NCI-H69 (cell line): ENCODE results near the gene SGMS1.
"Not testable (repeated sequence)": the region's sequence is repeated elsewhere in the genome, so short reads cannot be mapped to it uniquely, and the experiment has no call there.

Experiments used
- DNase-seq: peaks from one replicate; lab custom pipeline; 2025; lab: John Stamatoyannopoulos, UW

SGMS1 gene

GRCh38 chr10:50582046-50582445, 41.7 kb downstream of the SGMS1 start:
- DNase-seq = no peak

DNA sequence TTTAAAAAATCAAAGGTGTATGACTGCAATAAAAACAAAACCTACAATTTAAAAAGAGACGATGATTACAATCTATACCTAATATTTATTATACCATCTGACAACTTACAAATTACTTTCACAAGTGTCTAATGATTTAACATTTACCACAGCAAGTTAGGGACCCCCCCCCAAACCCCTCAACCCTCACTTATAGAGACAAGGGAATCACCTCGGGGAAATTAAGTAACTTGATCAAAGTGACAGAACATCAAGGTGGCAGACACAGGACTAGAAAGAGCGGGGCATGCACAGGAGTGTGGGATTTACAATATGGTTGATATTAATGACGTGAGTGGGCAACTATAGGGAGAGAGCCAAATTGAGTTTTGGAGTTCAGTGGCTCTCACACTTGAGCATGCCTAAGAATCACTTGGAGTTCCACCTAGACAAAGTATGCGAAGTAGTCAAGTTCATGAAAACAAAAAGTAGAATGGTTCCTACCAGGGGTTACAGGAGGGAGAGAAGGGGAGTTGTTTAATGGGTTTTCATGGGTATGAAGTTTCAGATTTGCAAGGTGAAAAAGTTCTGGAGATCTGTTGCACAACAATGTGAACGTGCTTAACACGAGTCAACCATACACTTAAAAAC, 43.4 kb downstream of the SGMS1 start:
- DNase-seq = no peak

GRCh38 chr10:50579491-50580261, 44.1 kb downstream of the SGMS1 start:
- no peak for DNase-seq

DNA sequence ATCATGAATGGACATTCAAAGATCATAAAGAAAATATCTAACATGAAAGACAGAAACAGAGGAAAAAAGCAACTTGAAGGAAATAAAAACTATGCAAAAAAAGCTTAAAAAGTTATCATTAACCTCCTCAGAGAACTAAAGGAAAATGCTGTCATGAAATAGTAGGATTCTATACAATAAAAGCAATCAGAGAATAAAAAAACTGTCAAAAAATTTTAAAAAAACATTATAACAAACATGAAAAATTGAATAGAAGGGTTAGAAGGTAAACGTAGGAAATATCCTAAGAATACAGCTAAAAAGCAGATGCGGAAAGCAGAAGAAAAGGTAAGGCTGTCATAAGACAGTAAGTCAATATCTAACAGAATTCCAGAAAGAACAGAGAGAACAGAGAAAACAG, 44.8 kb downstream of the SGMS1 start:
- DNase-seq = no peak

DNA sequence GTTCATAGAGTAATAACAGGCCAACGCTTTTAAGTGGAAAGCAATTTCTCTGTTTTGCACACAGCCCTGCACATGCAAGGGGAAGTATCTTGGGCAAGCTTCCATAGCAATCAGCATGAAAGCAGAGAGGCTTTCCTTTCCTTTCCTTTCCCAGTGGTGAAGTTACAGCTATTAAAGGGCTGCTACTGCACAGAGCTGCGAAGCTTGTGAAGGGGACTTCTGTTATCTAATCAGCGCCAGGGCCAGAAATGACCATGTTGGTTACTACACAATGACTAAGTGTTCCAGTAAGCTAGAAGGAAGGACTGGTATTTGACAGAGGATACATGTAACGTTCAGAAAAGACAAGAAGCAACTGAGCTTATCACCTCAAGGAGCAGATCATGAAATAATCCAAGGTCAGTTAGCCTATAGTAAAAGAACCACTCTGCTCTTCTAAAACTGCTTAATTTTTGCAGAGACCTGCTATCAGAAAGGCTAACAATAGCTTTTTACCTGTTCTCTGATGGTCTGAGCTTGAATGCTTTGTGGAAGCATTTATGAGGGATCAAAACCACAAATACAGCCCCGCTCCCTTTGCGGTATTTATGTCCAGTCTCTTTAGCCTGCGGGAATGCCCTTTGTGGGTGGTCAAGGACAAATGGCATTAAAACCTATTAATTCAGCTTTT, 45.9 kb downstream of the SGMS1 start:
- no peak for DNase-seq

- no peak for DNase-seq
Measured at GRCh38 chr10:50577010-50577409, 46.7 kb downstream of the SGMS1 start.

DNA sequence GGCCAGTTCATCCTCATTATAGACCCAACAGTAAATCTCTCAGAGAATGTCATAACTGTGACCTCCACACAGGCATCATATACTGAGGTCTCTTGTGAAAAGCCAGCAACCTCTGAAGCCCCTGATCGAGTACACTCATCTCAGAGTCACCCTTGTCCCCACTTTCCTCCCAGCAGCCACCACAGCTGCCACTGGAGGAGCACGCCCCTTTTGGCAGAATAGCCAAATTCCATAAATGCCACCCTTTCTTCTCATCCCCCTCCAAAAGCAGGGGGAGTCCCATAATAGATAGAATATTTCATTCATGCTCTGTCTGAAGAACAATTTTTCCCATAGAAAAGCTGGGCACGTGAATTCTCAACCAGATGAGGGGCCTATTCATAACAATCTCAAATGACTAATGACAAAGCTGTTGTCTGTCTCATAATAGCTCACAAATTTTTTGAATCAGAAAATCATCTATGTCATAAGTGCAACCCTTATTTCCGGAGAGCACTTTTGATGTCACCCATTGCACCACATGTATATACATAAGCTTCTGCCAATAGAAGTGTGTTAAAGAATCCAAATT, 47.4 kb downstream of the SGMS1 start:
- DNase-seq = no peak

GRCh38 chr10:50575477-50576244, 48.1 kb downstream of the SGMS1 start:
- DNase-seq = no peak

GRCh38 chr10:50574931-50575330, 48.8 kb downstream of the SGMS1 start:
- no peak for DNase-seq

DNA sequence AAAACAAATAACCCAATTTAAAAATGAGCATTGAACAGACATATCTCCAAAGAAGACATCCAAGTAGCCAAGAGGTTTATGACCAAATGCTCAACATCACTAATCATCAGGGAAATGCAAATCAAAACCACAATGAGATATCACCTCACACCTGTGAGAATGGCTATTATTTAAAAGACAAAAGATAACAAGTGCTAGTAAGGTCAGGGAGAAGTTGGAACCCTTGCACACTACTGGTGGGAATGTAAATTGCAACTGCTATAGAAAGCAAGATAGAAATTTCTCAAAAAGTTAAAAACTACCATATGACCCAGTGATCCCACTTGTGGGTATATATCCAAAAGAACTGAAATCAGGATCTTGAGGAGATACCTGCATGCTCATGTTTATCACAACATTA, 49.5 kb downstream of the SGMS1 start:
- no peak for DNase-seq

- DNase-seq = peak; percentile 6
Measured at GRCh38 chr10:50572017-50572491, 51.7 kb downstream of the SGMS1 start.

DNA sequence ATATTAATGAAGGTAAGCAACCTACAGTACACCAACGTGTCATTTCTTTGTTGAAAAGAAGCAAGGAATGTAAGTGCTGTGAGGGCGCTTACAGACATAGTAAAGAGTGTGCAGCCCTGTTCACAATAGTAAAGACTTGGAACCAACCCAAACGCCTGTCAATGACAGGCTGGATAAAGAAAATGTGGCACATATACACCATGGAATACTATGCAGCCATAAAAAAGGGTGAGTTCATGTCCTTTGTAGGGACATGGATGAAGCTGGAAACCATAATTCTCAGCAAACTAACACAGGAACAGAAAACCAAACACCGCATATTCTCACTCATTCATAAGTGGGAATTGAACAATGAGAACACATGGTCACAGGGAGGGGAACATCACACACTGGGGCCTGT, 55.0 kb downstream of the SGMS1 start:
- not testable (repeated sequence) for DNase-seq

DNA sequence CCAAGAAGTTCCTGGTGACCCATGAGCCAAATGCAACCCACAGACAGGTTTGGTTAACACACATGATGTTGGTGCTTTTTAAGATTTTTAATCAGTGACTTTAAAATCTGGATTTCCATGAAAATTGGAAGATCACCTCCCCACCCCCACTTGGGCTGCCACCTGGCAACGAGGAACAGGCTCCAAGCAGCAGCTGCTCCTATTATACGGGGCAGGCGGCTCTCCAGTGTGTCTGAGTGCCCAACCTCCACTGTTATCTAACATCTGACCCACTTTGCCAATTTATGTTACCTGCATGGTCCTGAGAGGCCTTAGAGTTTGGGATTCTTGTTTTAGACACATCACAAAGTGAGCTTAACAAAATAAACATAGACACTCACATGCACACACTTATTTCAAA, 56.4 kb downstream of the SGMS1 start:
- DNase-seq = peak; percentile 40

- DNase-seq = no peak
Measured at GRCh38 chr10:50566150-50566549, 57.6 kb downstream of the SGMS1 start.

- DNase-seq = no peak
Measured at GRCh38 chr10:50565301-50566083, 58.3 kb downstream of the SGMS1 start.

- no peak for DNase-seq
Measured at GRCh38 chr10:50563906-50564305, 59.9 kb downstream of the SGMS1 start.

DNA sequence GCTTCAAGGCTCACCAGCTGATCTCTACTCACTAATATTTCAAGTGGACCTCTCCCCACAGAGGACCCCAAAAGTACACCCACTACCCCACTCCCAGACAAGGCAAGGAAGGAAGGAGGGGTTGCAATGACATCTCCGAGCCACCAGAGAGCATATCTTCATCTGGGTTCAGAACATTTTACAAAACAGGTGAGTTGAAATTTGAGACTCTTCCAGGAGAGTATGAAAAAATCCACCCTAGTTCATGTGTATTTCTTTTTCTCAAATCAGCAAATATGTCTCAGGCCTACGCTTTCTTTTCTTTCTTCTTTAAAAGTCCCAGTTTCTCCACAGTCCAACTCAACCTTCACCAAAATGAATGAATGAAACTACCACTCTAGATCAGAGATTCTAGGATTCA, 61.9 kb downstream of the SGMS1 start:
- DNase-seq = peak; percentile 44

DNA sequence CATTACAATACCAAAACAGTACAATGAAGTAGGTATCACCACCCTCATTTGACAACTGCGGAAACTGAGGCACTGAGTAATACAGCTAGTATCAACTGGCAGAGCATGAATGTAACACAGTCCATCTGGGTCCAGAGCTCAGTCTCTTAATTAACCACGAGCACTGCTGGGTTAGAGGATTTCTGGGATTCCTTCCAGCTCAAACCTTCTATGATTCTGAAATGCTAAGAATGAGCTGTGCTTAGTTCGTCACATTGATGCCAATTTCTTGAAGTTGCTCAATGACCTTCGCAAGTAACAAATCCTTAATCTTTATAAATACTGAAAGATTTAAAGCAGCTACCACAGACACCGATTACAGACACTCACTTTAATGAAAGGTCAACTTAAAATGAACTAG, 62.5 kb downstream of the SGMS1 start:
- no peak for DNase-seq

GRCh38 chr10:50560370-50560769, 63.4 kb downstream of the SGMS1 start:
- DNase-seq = no peak

DNA sequence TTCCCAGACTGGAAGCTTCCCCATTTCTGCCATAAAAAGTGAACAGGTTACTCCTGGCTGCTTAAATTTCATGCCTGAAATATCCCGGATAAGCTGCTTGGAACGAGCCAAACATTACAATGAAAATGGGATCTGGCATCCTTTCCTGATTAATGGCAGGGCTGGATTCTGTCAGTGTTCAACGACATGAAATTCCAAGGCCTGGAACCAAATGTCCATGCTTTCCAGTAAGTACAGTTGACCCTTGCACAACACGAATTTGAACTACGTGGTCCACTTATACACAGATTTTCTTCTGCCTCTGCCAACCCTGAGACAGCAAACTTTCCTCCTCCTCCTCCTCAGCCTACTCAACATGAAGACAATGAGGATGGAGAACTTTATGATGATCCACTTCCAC, 65.4 kb downstream of the SGMS1 start:
- DNase-seq = peak; percentile 52

- DNase-seq = no peak
Measured at GRCh38 chr10:50557130-50557682, 66.5 kb downstream of the SGMS1 start.
